SU-DHL-6 (cell line): ENCODE measurements around the gene ACACB.

Experiments
- CTCF ChIP-seq: fragments of 200-600 bp; sonication (generic); IDR thresholded peaks from one replicate; pipeline ENCODE4 v1.5.1; 2017; ENCODE audit warnings: antibody characterized with exemption, mild to moderate bottlenecking, low read length, moderate library complexity; ENCODE audit not compliant: insufficient read depth, poor library complexity, severe bottlenecking
- EZH2phosphoT487 ChIP-seq: fragments of 200-600 bp; sonication (generic), shearing (Covaris generic); conservative IDR thresholded peaks from 2 replicates; pipeline ENCODE4 v1.6.1; 2018; ENCODE audit warnings: mild to moderate bottlenecking, antibody characterized with exemption, low read length, moderate library complexity, mixed read lengths

DNA sequence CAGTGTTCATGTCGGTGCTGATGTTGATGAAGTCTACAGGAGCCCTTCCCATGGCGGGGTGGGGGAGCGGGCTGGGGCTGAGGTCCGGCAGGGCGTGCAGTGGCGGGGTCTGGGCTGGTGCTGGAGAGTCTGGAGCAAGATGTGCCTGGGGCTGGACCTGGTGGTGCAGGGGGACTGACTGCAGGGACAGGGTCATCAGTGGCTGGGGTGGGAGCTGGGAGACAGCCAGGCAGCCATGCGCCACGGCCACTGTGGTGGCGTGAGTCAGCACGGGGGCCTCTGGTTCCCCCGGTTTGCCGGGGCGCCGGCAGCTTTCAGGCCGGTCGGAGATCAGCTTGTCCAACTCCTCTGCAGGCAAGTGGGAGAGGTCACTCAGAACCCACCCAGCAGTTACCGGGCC, 165.1 kb downstream of the ACACB start:
- TF ChIP-seq CTCF (no peak), EZH2phosphoT487 (no peak)
